ENCODE measurements around the gene LY9. TPM values are rescaled to one million over a fixed set of nuclear protein-coding genes. Genes with fewer than 3 reads are reported as not detected.
"Not testable (repeated sequence)": the region's sequence is repeated elsewhere in the genome, so short reads cannot be mapped to it uniquely, and the experiment has no call there.

Gene LY9
- total RNA-seq, 6 experiments from 2014 or later = 0.11 to 1.3 (median 0.37) TPM; not detected in 1

DNA sequence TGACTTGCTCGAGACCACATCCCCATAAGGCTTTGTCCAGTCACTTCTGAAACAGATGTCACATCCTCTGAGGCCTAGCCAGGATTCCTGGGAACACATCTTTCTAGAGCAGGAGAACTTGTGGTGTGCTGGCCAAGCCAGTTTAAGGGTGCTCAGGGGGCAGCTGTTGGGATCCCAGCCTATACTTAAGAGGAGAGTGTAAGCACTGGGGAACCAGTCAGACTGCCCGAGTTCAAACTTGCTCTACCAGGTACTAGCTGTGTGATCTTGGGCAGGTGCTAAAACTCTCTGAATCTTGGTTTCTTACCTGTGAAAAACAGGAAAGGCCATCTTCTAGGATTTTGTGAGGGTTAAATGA lies 15.6 kb upstream of the LY9 start:
- DNase-seq (no peak), ATAC-seq (no peak)
- no peaks in the 10 kb centered on the region for H3K9me3 ChIP-seq
- H3K27ac ChIP-seq = no peak overlapping the region
- TF ChIP-seq POLR2A (IDR thresholded peaks at IDR 0.05) = no peak
- TF ChIP-seq, protein P1, sequence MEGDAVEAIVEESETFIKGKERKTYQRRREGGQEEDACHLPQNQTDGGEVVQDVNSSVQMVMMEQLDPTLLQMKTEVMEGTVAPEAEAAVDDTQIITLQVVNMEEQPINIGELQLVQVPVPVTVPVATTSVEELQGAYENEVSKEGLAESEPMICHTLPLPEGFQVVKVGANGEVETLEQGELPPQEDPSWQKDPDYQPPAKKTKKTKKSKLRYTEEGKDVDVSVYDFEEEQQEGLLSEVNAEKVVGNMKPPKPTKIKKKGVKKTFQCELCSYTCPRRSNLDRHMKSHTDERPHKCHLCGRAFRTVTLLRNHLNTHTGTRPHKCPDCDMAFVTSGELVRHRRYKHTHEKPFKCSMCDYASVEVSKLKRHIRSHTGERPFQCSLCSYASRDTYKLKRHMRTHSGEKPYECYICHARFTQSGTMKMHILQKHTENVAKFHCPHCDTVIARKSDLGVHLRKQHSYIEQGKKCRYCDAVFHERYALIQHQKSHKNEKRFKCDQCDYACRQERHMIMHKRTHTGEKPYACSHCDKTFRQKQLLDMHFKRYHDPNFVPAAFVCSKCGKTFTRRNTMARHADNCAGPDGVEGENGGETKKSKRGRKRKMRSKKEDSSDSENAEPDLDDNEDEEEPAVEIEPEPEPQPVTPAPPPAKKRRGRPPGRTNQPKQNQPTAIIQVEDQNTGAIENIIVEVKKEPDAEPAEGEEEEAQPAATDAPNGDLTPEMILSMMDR (IDR thresholded peaks at IDR 0.05) = no peak
- WGBS (ENCODE audit: insufficient coverage, low coverage, low lambda C conversion rate, missing lambda C conversion rate) = 40% methylated on average over 1 of the region's 2 CpGs
- H3K36me3 ChIP-seq = no peaks in the 10 kb centered on the region
- intact Hi-C loops (cut with DNase I) = no loop called here
- H3K4me1 ChIP-seq = no peaks in the 10 kb centered on the region
- no peak overlapping the region for H3K4me3 ChIP-seq
- no peaks in the 10 kb centered on the region for H3K27me3 ChIP-seq

DNA sequence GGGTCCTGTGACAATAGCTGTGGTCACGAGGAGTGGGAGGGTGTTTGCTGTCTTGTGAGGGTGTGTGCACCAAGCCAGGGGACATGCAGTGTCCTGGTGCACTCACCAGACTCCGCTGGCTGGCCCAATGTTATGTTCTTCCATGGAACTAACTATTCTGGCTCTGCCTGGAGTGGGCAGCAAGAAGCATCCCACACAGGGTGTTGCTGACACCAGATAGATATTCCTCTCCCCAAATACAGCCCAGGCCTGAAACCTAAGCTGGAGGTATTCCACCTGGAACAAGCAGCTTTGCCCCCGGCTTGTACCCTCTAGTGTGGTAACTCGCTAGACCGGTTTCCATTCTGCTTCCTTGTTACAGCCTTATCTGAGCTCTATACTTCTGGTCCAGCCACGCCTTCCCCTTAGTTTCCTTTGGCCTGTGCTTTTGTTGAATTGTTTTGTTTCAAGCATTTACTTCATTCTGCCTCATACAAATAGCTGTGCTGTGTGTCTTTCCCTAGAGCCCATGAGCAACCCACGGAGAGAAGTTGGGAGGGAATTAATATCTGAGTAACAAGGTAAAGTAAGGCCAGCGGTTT lies 14.7 kb upstream of the LY9 start:
- H3K27ac ChIP-seq = no peak overlapping the region
- 54% methylated on average over 7 of the region's 8 CpGs for WGBS (ENCODE audit: insufficient coverage, low coverage, low lambda C conversion rate, missing lambda C conversion rate)
- peak in 1 of 4 donors; percentile 36 for ATAC-seq

DNA sequence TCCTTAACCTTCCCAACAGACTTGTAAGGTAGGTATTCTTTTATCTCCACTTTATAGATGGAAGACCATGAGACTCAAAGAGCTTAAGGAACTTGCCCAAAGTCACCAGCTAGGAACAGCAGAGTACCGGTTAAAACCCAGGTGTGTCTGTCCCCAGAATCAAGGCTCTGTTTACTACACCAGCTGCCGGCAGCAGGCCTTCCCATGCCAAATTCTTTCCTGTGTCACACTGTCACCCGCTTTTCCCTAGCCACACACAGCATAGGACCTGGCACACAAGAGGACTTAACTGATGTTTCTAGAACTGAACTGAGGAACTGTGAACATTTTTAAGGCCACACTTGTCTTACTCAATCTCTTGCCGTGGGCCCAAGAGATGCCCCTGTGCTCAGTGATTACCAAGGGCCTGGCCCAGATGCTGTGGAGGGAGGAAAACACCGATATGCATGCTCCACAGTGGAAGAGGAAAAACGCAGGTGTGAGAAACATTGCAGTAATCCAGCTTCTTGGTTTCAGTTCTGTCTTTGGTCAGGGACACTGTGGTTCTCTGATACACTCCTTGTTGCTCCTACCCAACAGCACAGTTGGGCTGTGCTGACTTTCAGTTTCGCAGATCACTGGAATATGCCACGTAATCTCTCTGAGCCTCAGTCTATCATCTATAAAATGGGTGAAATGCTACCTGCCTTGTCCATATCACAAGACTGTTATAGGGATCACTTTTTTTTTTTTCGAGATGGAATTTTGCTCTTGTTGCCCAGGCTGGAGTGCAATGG lies 13.9 kb upstream of the LY9 start:
- no peak overlapping the region for H3K4me3 ChIP-seq
- no peaks in the 10 kb centered on the region for H3K36me3 ChIP-seq
- intact Hi-C loops (cut with DNase I) = no loop called here
- TF ChIP-seq, protein P1 (IDR thresholded peaks at IDR 0.05) = no peak
- no peak for TF ChIP-seq POLR2A (IDR thresholded peaks at IDR 0.05)
- ATAC-seq (peak; percentile 28 to 72 (median 47)), DNase-seq (no peak)
- no peaks in the 10 kb centered on the region for H3K27me3 ChIP-seq
- H3K27ac ChIP-seq = no peak overlapping the region
- WGBS (ENCODE audit: insufficient coverage, low coverage, low lambda C conversion rate, missing lambda C conversion rate) = 64% methylated on average over 8 of the region's 9 CpGs
- H3K9me3 ChIP-seq = no peaks in the 10 kb centered on the region
- no peaks in the 10 kb centered on the region for H3K4me1 ChIP-seq

More for the DNA sequence above, 14.7 kb upstream of the LY9 start:
- no peaks in the 10 kb centered on the region for H3K27me3 ChIP-seq
- TF ChIP-seq, protein P1 (IDR thresholded peaks at IDR 0.05) = no peak
- TF ChIP-seq POLR2A (IDR thresholded peaks at IDR 0.05) = no peak
- no peak for DNase-seq
- no peak overlapping the region for H3K4me3 ChIP-seq
- H3K36me3 ChIP-seq = no peaks in the 10 kb centered on the region
- intact Hi-C loops (cut with DNase I) = no loop called here
- no peaks in the 10 kb centered on the region for H3K9me3 ChIP-seq
- no peaks in the 10 kb centered on the region for H3K4me1 ChIP-seq

DNA sequence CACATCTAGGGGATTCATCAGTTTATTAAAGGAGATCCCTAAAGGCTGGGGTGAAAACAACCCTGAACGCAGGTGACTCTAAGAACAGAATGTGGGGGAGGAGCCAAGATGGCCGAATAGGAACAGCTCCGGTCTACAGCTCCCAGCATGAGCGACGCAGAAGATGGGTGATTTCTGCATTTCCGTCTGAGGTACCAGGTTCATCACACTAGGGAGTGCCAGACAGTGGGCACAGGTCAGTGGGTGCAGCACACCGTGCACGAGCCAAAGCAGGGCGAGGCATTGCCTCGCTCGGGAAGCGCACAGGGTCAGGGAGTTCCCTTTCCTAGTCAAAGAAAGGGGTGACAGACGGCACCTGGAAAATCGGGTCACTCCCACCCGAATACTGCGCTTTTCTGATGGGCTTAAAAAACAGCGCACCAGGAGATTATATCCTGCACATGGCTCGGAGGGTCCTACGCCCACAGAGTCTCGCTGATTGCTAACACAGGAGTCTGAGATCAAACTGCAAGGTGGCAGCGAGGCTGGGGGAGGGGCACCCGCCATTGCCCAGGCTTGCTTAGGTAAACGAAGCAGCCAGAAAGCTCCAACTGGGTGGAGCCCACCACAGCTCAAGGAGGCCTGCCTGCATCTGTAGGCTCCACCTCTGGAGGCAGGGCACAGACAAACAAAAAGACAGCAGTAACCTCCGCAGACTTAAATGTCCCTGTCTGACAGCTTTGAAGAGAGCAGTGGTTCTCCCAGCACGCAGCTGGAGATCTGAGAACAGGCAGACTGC lies 12.8 kb upstream of the LY9 start:
- H3K27me3 ChIP-seq; H3K4me3 ChIP-seq; H3K9me3 ChIP-seq; intact Hi-C loops (cut with DNase I); H3K4me1 ChIP-seq; H3K36me3 ChIP-seq; ATAC-seq; DNase-seq; H3K27ac ChIP-seq: not testable (repeated sequence)
- WGBS (ENCODE audit: insufficient coverage, low coverage, low lambda C conversion rate, missing lambda C conversion rate) = 86% methylated on average over 4 of the region's 25 CpGs

Data from right lobe of liver (tissue), 6 donors.